Endothelial cell (in vitro differentiated cells): ENCODE data around the gene LDB3. TPM values are rescaled to one million over a fixed set of nuclear protein-coding genes. Genes with fewer than 3 reads are reported as not detected.

Source experiments
- DNase-seq: peaks from one replicate; pipeline ENCODE4 v3.0.0; 2021; ENCODE audit warnings: low spot score
- H3K27ac Mint-ChIP-seq: one replicate; pipeline ENCODE4 v1.8.0; 2021; ENCODE audit warnings: mixed read lengths, inconsistent platforms; ENCODE audit not compliant: unreplicated experiment
- H3K27me3 Mint-ChIP-seq: one replicate; pipeline ENCODE4 v1.8.0; 2021; ENCODE audit warnings: mild to moderate bottlenecking, moderate library complexity, mixed read lengths, inconsistent platforms; ENCODE audit not compliant: unreplicated experiment
- H3K36me3 Mint-ChIP-seq: one replicate; pipeline ENCODE4 v1.8.0; 2021; ENCODE audit warnings: mild to moderate bottlenecking, low read depth, mixed read lengths, inconsistent platforms; ENCODE audit not compliant: unreplicated experiment
- H3K4me1 Mint-ChIP-seq: one replicate; pipeline ENCODE4 v1.8.0; 2021; ENCODE audit warnings: mild to moderate bottlenecking, mixed read lengths, inconsistent platforms; ENCODE audit not compliant: unreplicated experiment
- H3K4me3 Mint-ChIP-seq: one replicate; pipeline ENCODE4 v1.8.0; 2021; ENCODE audit warnings: mild to moderate bottlenecking, mixed read lengths, inconsistent platforms; ENCODE audit not compliant: unreplicated experiment
- H3K9me3 Mint-ChIP-seq: one replicate; pipeline ENCODE4 v1.8.0; 2021; ENCODE audit warnings: mixed read lengths, inconsistent platforms; ENCODE audit not compliant: unreplicated experiment
- total RNA-seq: library from RNA; stranded (reverse); fragmentation: NEBNext Ultra II Directional; extraction: Animal tissue kit (Norgen Biotek cat#: 25700); gene quantifications from one replicate; pipeline ENCODE4 v1.2.1, GENCODE V29; 2021; ENCODE audit not compliant: unreplicated experiment
- TF ChIP-seq, protein P1 (sequence below): fragments of 200-600 bp; sonication (generic); IDR thresholded peaks from one replicate; pipeline ENCODE4 v1.5.0; 2021; ENCODE audit warnings: antibody characterized with exemption; ENCODE audit not compliant: unreplicated experiment

The LDB3 gene
- total RNA-seq, 1 donor from 2014 or later = 0.36 TPM

DNA sequence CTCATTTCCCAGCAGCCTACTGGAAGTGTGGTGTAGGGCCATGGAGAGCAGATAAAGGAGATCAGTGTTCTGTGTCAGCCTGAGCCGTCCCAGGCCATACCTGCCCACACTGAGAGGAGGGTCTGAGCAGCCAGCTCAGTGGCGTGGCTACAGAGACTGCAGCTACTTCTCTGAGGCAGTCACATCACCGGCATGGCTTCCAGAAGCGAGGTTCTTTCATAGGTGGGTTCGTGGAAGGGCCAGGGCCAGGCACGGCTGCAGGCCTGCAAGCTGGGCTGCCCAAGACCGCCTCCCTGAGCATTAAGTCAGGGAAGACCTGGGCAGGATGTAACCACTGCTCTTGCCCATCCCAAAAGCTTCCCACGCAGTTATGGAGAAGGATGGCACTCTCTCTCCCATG lies 34.9 kb downstream of the LDB3 start:
- no peaks in the 10 kb centered on the region for H3K9me3 Mint-ChIP-seq
- no peaks in the 10 kb centered on the region for H3K36me3 Mint-ChIP-seq
- H3K4me3 Mint-ChIP-seq = no peak overlapping the region
- H3K27me3 Mint-ChIP-seq = peaks cover 7% of the 10 kb centered on the region
- DNase-seq = no peak
- H3K27ac Mint-ChIP-seq = no peak overlapping the region
- no peaks in the 10 kb centered on the region for H3K4me1 Mint-ChIP-seq
- TF ChIP-seq, protein P1, sequence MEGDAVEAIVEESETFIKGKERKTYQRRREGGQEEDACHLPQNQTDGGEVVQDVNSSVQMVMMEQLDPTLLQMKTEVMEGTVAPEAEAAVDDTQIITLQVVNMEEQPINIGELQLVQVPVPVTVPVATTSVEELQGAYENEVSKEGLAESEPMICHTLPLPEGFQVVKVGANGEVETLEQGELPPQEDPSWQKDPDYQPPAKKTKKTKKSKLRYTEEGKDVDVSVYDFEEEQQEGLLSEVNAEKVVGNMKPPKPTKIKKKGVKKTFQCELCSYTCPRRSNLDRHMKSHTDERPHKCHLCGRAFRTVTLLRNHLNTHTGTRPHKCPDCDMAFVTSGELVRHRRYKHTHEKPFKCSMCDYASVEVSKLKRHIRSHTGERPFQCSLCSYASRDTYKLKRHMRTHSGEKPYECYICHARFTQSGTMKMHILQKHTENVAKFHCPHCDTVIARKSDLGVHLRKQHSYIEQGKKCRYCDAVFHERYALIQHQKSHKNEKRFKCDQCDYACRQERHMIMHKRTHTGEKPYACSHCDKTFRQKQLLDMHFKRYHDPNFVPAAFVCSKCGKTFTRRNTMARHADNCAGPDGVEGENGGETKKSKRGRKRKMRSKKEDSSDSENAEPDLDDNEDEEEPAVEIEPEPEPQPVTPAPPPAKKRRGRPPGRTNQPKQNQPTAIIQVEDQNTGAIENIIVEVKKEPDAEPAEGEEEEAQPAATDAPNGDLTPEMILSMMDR = no peak

DNA sequence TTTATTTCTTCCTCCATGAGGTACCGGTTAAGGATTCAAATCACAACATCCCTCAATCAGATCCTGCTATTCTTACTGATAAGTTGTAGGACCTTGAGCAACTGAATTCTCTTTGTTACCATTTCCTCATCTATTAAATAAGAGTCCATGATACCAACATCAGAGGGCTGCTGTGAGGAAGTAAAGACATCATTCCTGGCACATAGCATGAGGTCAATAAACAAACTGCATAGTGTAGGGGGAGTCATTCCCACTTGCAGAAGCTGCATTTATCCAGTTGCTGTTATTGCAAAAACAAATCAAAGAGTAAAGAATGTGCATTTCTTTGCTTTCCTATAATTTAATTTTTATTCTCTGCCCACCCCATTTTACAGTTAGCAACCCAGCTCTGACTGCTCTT lies 36.8 kb downstream of the LDB3 start:
- Mint-ChIP-seq H3K4me1 (no peaks in the 10 kb centered on the region), H3K27me3 (peaks cover 5% of the 10 kb centered on the region), H3K36me3 (no peaks in the 10 kb centered on the region), H3K4me3 (no peak overlapping the region), H3K27ac (no peak overlapping the region), H3K9me3 (no peaks in the 10 kb centered on the region)
- DNase-seq = no peak
- TF ChIP-seq, protein P1 = no peak

DNA sequence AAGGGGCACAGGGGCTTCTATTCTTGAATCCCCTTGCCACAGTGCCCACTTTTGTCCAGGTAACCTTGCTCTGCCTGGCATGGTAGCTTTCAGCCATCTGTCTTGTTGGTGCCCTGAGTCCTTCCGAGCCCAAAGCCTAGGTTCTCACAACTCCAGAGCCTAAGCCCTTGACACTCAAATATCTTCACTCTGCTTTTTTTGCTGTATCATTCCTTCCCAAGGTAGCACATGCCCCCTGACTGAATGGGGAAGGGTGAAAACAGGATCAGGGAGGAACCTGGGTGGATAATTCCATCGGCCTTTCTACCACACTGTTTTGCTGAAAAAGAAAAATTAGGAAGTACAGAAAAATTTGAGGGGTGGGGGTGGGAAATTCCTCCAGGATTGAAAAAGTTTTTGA lies 37.6 kb downstream of the LDB3 start:
- Mint-ChIP-seq H3K4me1 (peaks cover 5% of the 10 kb centered on the region), H3K27me3 (peaks cover 13% of the 10 kb centered on the region), H3K4me3 (no peak overlapping the region), H3K27ac (no peak overlapping the region), H3K9me3 (no peaks in the 10 kb centered on the region), H3K36me3 (no peaks in the 10 kb centered on the region)
- no peak for DNase-seq
- TF ChIP-seq, protein P1 = no peak

DNA sequence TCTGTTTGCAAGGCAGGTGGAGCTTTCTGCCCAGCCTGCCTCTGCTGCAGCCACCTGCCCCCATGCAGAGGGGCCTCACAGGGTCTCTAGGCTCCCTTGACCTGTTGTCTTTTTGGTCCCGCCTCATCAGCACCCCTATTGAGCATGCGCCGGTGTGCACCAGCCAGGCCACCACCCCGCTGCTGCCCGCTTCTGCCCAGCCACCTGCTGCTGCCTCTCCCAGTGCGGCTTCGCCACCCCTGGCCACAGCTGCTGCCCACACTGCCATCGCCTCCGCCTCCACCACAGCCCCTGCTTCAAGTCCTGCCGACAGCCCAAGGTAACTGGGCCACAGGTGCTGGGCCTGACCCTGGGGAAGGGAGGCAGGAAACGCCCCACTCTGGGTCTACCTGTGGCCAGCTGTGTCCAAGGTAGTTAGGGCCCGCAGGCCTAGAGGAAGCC lies 38.1 kb downstream of the LDB3 start:
- H3K36me3 Mint-ChIP-seq = no peaks in the 10 kb centered on the region
- H3K4me1 Mint-ChIP-seq = peaks cover 6% of the 10 kb centered on the region
- H3K27me3 Mint-ChIP-seq = peaks cover 13% of the 10 kb centered on the region
- no peak for DNase-seq
- TF ChIP-seq, protein P1 = no peak
- H3K4me3 Mint-ChIP-seq = no peak overlapping the region
- no peak overlapping the region for H3K27ac Mint-ChIP-seq
- H3K9me3 Mint-ChIP-seq = no peaks in the 10 kb centered on the region

DNA sequence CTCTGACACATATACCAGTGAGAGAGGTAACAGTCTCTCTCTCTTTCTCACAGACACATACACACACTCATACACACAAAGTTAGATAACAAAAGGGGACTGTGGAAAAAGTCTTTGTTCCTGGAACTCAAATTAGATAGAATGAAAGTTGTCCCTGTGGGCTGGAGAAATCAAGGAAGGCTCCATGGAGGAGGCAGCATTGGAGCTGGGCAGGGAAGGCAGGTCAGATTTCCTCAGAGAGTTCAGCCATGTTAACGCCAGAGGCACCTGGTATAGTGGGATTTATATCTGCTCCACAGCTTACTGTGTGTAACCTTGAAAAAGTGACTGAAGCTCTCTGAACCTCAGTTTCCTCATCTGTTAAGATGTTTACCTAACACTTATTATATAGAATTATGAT lies 38.7 kb downstream of the LDB3 start:
- H3K36me3 Mint-ChIP-seq = no peaks in the 10 kb centered on the region
- no peak overlapping the region for H3K4me3 Mint-ChIP-seq
- no peak for DNase-seq
- H3K27ac Mint-ChIP-seq = no peak overlapping the region
- peaks cover 6% of the 10 kb centered on the region for H3K4me1 Mint-ChIP-seq
- peaks cover 12% of the 10 kb centered on the region for H3K27me3 Mint-ChIP-seq
- H3K9me3 Mint-ChIP-seq = no peaks in the 10 kb centered on the region
- TF ChIP-seq, protein P1 = no peak
